Astrocyte of the cerebellum (primary cell): ENCODE results near the gene GNMT.

ENCODE experiments used
- DNase-seq: peaks from one replicate; pipeline ENCODE4 v3.0.0-alpha.2; 2011; ENCODE audit warnings: low read depth
- H3K4me3 ChIP-seq: 2 replicates; pipeline ENCODE4 v1.5.1; 2011; ENCODE audit warnings: mild to moderate bottlenecking, low read depth, low read length, moderate library complexity
- in situ Hi-C: cut with HindIII; loops from 2 replicates; pipeline ENCODE4 v1.10.0; 2017; ENCODE audit warnings: low sequenced_read_pairs
- TF ChIP-seq, protein P1 (sequence below): IDR thresholded peaks from 2 replicates; pipeline ENCODE4 v1.5.1; 2012; ENCODE audit warnings: low read length, low read depth, moderate library complexity, mild to moderate bottlenecking; ENCODE audit errors: missing control alignments

The GNMT gene

DNA sequence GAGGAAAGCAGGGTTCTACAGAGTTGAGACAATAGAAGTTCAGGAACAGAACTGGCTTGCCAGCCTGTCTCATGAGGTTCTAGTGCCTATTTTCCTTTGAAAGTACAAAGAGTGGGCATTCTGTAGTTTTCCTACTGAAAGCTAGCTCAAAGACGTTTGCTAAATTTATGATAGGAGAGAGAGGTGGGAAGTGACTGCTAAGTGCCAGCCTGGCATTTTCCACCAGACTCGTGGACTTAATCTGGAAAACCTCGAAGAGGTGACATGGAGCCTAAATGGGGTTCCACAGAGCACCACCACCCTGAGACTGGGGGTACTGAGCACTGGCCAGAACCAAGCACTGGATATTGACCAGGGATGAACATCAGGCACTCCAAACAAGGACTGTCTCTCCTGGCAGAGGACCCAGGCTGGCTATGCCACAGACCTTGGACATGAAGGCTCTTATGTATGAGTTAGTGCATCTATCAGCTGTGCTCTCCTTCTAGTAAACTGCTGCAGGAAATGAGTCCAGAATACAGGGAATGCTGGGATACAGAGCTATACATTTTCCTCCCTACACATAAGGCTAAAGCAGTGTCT is 11.3 kb downstream of the GNMT start:
- in situ Hi-C loops, result no loop called here
- no peak for DNase-seq
- H3K4me3 ChIP-seq, result no peak overlapping the region
- TF ChIP-seq, protein P1, sequence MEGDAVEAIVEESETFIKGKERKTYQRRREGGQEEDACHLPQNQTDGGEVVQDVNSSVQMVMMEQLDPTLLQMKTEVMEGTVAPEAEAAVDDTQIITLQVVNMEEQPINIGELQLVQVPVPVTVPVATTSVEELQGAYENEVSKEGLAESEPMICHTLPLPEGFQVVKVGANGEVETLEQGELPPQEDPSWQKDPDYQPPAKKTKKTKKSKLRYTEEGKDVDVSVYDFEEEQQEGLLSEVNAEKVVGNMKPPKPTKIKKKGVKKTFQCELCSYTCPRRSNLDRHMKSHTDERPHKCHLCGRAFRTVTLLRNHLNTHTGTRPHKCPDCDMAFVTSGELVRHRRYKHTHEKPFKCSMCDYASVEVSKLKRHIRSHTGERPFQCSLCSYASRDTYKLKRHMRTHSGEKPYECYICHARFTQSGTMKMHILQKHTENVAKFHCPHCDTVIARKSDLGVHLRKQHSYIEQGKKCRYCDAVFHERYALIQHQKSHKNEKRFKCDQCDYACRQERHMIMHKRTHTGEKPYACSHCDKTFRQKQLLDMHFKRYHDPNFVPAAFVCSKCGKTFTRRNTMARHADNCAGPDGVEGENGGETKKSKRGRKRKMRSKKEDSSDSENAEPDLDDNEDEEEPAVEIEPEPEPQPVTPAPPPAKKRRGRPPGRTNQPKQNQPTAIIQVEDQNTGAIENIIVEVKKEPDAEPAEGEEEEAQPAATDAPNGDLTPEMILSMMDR, result no peak

DNA sequence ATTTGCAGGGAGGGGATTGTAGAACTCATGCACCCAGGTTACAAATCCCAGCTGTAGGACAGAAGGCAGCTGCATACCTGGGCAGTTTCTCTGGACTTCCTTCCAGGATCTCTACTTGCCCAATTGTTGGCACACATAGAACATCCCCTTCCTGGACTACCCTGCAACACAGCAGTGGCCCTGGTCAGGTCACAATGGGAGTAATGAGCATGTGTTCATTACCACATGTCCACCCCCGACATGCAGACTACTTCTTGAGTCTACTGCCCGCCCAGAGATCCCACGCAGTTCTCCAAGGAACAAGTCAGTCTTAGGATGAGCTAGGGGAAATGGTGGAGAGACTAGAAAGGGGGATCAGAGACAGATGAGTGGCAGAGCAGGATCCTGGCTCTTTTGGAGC is 13.4 kb downstream of the GNMT start:
- in situ Hi-C loops, result no loop called here
- TF ChIP-seq, protein P1, result no peak
- no peak for DNase-seq
- no peak overlapping the region for H3K4me3 ChIP-seq

DNA sequence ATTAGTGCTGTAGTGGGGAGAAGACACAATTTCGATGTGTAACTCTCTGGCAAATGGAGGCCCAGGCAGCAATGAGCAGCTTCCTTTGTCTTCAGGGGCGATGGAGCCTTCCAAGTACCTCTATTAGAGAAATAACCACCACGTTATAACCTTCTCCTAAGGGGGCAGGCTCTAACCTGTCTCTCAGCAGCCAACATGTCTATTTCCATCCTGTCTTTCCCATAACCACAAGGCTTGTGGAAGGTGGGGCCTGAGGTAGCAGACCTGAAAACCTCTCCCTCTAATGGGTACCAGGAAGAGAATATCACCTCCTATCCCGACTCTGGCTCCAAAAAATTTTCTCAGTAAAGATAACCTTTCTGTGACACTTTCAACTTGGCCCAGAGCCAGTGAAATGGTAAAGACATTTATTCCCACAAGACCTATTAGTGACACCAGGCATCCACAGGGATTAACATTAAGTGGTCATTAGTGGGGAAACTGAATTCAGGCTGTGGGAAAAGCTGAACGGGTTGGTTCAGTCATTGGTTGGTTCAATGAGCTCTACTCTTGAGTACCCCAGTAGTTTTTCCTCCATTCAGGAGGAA is 14.5 kb downstream of the GNMT start:
- DNase-seq, result no peak
- no peak overlapping the region for H3K4me3 ChIP-seq
- TF ChIP-seq, protein P1, result no peak
- in situ Hi-C loops, result no loop called here

DNA sequence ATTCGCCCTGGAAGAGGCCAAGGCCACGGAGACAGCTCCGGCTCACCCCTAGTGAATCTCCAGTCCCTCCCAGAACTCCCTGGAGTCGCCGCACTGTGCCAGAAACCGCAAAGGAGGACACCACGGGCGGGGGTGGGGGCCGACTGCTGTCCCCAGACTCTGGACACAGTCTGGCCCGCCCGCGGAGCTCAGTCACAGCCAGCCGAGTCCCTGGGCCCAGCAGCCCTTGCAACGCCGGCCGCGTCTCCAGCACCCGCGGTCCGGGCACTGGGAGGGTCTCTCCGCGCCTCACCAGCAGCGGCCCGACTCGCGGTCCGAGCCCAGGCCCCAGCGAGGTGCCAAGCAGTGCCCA is 17.9 kb downstream of the GNMT start:
- H3K4me3 ChIP-seq, result peak overlapping the region; percentile 73
- in situ Hi-C loops, result no loop called here
- TF ChIP-seq, protein P1, result no peak
- no peak for DNase-seq

DNA sequence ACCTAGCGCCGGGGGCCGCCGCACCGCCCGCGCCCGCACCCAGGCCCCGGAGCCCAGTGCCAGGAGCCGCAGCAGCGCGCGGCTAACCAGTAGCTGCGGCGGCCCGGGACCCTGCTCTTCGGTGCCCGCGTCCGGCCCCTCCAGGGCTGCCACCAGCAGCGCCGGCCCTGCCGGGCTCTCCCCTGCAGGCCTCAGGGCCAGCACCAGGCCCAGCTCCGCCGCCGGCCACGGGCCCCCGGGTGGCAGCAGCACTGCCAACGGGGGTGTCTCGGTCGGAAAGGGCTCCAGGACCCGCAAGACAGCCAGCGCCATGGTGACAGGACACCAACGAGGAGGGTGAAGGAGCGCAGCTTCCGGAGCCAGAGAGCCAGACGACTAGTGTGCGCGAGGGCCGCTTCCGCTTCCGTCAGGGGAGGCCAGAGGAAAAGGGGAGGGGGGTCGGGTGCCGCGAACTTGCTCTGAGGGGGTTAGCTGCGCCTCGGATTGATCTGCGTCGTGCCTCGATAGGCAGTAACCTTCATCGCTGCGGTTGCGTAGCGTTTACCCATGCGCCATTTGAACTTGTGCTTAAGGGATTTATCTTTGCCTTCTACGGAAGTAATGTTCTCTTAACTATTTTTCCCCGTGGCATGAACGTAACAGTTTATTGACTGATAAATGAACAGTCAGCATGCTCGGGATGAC is 18.4 kb downstream of the GNMT start, which contains the start of gene PEX6:
PEX6 (minus strand) TSS at position 343 of the 684 bp plus-strand sequence; CDS start at position 312, 31 bp downstream.
- in situ Hi-C loops, result no loop called here
- TF ChIP-seq, protein P1, result no peak

DNA sequence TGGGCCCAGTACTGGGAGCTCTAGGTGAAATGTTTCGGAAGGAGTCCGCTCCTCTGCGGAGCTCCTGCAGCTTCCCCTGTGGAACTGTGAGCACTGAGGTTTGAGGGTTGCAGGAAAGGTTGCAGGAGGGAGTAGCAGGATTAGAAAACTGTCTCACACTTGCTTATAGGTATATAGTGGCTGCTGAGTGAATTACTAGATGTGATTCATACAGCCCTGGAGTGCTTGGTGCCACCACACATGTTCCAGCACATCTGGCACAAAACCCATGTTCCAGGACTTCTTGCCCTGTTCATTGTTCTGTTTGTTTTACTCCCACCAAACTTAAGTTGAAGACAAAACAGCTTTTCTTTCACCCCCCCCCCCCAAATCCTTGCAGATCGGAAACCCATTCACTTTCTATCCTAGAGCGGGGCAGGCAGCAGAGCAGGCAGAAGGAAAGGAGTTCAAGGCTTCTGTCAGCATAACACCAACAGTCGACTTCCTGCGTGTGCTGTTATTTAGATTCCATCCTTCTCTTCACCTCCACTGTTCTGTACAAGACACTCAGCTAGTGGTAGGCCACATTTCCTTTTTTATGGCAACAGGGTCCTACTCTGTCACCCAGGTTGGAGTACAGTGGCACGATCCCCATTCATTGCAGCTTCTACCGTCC is 19.1 kb downstream of the GNMT start:
- H3K4me3 ChIP-seq, result peak overlapping the region; percentile 73
- no peak for DNase-seq
- in situ Hi-C loops, result no loop called here
- TF ChIP-seq, protein P1, result no peak

More for the DNA sequence above, 18.4 kb downstream of the GNMT start, which contains the start of gene PEX6:
- H3K4me3 ChIP-seq, result peak within 1 kb of the TSS; percentile 73
- DNase-seq, result peak; percentile 35
